Measurements from ENCODE around the gene P2RX6.

P2RX6 gene

DNA sequence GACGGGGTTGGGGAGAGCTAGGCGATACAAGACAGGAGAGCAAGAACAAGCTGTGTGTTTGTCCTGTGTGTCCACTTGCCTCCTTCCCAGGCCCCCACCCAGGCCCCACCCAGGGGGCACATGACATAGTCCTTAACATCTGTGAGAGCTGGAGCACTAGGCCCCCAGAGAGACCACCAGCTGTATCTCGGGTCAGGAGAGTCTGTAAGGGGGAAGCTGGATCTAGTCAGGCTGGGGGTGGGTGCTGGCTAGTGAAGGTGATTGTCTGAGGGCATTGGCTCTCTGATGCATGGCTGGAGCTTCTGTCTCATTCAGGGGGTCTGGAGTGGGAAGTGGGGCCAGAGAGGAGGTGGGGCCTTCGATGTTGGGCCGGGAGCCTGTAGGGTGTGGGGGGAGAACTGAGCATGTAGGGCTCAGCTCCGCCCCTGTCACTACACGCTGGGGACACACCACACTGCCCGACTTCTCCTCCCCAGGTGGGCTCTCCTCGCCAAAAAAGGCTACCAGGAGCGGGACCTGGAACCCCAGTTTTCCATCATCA is 571 bp downstream of the P2RX6 start:
- DNase-seq = no peak
- Histone ChIP-seq H3K27me3 (replicated peaks) (no peaks in the 10 kb centered on the region), H3K36me3 (replicated peaks) (no peaks in the 10 kb centered on the region), H3K4me3 (ENCODE audit: low read depth, low read length) (no peak overlapping the region), H3K27ac (no peak overlapping the region)
- in situ Hi-C loops (cut with HindIII; ENCODE audit: low pct_ligation_motif_present, low sequenced_read_pairs) = no loop called here
- TF ChIP-seq, protein P1, sequence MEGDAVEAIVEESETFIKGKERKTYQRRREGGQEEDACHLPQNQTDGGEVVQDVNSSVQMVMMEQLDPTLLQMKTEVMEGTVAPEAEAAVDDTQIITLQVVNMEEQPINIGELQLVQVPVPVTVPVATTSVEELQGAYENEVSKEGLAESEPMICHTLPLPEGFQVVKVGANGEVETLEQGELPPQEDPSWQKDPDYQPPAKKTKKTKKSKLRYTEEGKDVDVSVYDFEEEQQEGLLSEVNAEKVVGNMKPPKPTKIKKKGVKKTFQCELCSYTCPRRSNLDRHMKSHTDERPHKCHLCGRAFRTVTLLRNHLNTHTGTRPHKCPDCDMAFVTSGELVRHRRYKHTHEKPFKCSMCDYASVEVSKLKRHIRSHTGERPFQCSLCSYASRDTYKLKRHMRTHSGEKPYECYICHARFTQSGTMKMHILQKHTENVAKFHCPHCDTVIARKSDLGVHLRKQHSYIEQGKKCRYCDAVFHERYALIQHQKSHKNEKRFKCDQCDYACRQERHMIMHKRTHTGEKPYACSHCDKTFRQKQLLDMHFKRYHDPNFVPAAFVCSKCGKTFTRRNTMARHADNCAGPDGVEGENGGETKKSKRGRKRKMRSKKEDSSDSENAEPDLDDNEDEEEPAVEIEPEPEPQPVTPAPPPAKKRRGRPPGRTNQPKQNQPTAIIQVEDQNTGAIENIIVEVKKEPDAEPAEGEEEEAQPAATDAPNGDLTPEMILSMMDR (IDR thresholded peaks at IDR 0.05; ENCODE audit: low read depth, low read length, missing control alignments) = no peak

DNA sequence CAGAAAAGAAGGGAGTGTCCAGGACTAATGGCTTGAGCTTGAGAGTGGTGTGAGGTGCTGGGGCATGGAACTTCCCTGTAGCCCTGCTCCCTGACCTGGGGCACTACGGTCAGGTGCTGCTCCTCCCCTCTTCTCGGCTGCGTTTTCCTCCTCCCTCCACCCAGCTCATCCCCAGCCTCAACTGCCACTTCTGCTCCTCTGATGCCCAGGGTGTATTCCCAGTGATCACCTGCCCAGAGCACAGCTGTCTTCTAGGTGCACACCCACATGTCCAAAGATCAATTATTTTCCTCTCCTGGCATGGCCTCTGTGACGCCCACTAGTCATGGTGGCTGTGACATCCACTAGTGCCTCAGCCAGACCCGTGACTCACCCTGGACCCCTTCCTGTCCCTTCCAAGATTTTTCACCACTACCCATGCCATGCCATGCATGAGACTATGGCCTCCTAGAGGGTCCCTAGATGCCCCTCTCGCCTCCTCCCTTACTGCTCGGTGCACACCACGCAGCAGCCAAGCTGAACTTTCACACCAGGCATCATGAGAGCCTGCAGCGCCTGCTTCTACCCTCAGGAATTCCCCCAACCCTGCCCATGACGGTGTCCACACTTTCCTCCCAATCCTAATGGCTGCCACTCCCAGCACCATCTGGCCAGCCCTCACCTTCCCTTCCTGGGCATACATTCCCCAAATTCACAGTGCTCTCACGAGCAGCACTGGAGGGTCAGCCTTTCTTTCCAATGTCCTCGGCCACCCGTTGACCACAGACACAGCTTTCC is 1.9 kb downstream of the P2RX6 start:
- DNase-seq = no peak
- in situ Hi-C loops (cut with HindIII; ENCODE audit: low pct_ligation_motif_present, low sequenced_read_pairs) = no loop called here
- TF ChIP-seq, protein P1 (IDR thresholded peaks at IDR 0.05; ENCODE audit: low read depth, low read length, missing control alignments) = no peak
- H3K27ac ChIP-seq = no peak overlapping the region
- no peaks in the 10 kb centered on the region for H3K36me3 ChIP-seq (replicated peaks)
- H3K27me3 ChIP-seq (replicated peaks) = no peaks in the 10 kb centered on the region
- H3K4me3 ChIP-seq (ENCODE audit: low read depth, low read length) = no peak overlapping the region

DNA sequence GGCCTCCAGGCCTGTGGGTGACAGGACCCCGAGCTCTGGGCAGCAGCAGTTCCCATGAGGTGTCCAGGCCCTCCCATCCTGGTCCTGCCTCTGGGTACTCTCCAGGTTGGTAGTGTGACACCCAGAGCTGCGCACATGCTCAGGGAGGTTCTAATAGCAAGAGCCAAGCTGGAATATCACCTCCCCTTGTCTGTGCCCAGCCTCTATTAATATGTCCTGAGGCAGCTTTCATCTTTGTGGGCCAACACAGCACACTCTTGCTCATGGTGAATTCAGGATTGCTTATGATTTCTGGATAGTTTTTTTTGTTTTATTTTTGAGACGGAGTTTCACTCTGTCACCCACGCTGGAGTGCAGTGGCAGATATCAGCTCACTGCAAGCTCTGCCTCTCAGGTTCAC is 3.3 kb downstream of the P2RX6 start:
- no peaks in the 10 kb centered on the region for H3K36me3 ChIP-seq (replicated peaks)
- H3K27ac ChIP-seq = no peak overlapping the region
- no peaks in the 10 kb centered on the region for H3K27me3 ChIP-seq (replicated peaks)
- in situ Hi-C loops (cut with HindIII; ENCODE audit: low pct_ligation_motif_present, low sequenced_read_pairs) = no loop called here
- TF ChIP-seq, protein P1 (IDR thresholded peaks at IDR 0.05; ENCODE audit: low read depth, low read length, missing control alignments) = no peak
- no peak overlapping the region for H3K4me3 ChIP-seq (ENCODE audit: low read depth, low read length)
- DNase-seq = no peak

DNA sequence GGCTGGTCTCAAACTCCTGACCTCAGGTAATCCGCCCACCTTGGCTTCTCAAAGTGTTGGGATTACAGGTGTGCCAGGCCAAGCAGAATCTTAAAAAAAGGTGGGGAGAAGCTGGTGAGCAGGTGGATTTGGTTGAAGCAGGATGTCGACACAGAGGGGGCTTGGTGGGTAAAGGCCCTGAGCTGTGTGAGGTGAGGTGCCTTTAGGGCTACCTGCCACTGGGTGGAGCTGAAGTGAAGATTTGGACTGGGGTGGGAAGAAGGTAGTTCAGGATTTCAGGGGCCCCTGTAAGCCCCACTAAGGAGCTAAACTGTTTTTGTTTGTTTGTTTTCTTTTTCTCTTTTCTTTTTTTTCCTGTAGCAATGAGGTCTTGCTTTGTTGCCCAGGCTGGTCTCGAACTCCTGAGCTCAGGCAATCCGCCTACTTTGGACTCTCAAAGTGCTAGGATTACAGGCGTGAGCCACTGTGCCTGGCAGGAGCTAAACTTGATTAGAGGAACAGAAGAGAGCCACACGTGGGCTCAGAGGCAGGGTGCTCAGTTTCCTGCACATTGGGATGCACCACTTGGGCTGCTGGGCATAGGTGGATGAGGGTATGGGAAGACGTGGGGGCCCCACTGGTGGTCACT is 6.0 kb downstream of the P2RX6 start:
- no peak for DNase-seq
- Histone ChIP-seq H3K4me3 (ENCODE audit: low read depth, low read length) (no peak overlapping the region), H3K36me3 (replicated peaks) (no peaks in the 10 kb centered on the region), H3K27ac (no peak overlapping the region), H3K27me3 (replicated peaks) (no peaks in the 10 kb centered on the region)
- TF ChIP-seq, protein P1 (IDR thresholded peaks at IDR 0.05; ENCODE audit: low read depth, low read length, missing control alignments) = peak; percentile 71
- in situ Hi-C loops (cut with HindIII; ENCODE audit: low pct_ligation_motif_present, low sequenced_read_pairs) = no loop called here

DNA sequence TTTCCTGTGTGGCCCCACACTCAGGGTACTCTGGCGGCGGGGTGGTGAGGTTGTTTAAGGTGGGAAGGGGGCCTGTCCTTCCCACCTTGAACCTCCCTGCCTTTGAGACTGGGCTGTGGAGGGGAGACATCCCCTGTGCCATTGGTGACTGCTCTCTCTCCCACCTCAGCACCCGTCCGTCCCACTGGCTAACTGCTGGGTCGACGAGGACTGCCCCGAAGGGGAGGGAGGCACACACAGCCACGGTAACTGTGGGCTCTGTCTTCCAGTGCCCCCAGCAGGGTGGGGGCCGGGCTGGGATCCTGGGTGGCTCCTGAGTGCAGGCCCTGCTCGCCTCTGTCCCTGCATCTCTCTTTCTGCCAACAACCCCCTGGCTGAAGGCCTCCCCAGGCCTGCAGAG is 7.5 kb downstream of the P2RX6 start:
- TF ChIP-seq, protein P1 (IDR thresholded peaks at IDR 0.05; ENCODE audit: low read depth, low read length, missing control alignments) = no peak
- Histone ChIP-seq H3K27ac (no peak overlapping the region), H3K4me3 (ENCODE audit: low read depth, low read length) (no peak overlapping the region), H3K36me3 (replicated peaks) (no peaks in the 10 kb centered on the region), H3K27me3 (replicated peaks) (no peaks in the 10 kb centered on the region)
- in situ Hi-C loops (cut with HindIII; ENCODE audit: low pct_ligation_motif_present, low sequenced_read_pairs) = no loop called here
- DNase-seq = no peak
